ENCODE results near the gene EFNA3.

EFNA3 gene

DNA sequence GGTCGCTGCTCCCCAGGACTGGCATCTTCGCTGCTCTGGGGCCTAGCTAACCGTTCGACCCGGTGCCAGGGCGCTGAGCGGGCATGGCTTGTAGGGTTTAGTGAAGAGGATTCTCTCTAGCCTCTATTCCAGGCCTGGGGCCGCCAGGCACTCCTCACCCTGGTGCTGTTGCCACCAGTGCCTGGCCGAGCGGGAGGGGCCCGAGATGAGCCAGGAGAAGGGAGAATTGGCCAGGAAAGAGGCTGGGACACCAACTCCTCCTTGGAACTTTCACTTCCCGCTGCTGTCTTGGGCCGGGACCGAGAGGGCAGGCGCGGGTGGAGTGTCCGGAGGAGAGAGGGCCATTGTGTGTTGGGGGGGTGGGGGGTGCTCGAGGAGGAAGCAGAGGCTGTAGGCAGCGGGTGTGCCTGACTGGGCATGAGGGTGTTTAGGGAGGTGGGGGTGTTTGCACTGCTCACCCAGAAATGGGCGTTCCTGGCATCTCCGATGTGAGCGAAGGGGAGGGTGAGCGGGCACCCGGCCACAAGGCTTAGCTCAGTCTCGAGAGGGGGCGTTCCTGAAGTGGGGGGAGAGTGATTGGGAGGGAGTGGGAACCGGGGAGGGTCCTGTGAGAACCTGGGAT, 26.7 kb upstream of the EFNA3 start (continued):
- TF ChIP-seq, protein P1, sequence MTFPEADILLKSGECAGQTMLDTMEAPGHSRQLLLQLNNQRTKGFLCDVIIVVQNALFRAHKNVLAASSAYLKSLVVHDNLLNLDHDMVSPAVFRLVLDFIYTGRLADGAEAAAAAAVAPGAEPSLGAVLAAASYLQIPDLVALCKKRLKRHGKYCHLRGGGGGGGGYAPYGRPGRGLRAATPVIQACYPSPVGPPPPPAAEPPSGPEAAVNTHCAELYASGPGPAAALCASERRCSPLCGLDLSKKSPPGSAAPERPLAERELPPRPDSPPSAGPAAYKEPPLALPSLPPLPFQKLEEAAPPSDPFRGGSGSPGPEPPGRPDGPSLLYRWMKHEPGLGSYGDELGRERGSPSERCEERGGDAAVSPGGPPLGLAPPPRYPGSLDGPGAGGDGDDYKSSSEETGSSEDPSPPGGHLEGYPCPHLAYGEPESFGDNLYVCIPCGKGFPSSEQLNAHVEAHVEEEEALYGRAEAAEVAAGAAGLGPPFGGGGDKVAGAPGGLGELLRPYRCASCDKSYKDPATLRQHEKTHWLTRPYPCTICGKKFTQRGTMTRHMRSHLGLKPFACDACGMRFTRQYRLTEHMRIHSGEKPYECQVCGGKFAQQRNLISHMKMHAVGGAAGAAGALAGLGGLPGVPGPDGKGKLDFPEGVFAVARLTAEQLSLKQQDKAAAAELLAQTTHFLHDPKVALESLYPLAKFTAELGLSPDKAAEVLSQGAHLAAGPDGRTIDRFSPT (tag by site-specific recombination; IDR thresholded peaks at IDR 0.05): peak; percentile 58; the same call in 1 of the 2 replicates
- peak; percentile 93 for TF ChIP-seq EGR2 (tag by site-specific recombination; IDR thresholded peaks at IDR 0.05; ENCODE audit: low read depth)
- no peak for TF ChIP-seq ZNF830 (tag by site-specific recombination; IDR thresholded peaks at IDR 0.05; ENCODE audit: low read depth)
- TF ChIP-seq, protein P2, sequence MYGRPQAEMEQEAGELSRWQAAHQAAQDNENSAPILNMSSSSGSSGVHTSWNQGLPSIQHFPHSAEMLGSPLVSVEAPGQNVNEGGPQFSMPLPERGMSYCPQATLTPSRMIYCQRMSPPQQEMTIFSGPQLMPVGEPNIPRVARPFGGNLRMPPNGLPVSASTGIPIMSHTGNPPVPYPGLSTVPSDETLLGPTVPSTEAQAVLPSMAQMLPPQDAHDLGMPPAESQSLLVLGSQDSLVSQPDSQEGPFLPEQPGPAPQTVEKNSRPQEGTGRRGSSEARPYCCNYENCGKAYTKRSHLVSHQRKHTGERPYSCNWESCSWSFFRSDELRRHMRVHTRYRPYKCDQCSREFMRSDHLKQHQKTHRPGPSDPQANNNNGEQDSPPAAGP (tag by site-specific recombination; IDR thresholded peaks at IDR 0.05): peak; percentile 66
- TF ChIP-seq ZNF658 (tag by site-specific recombination; IDR thresholded peaks at IDR 0.05): no peak
- TF ChIP-seq, protein P3, sequence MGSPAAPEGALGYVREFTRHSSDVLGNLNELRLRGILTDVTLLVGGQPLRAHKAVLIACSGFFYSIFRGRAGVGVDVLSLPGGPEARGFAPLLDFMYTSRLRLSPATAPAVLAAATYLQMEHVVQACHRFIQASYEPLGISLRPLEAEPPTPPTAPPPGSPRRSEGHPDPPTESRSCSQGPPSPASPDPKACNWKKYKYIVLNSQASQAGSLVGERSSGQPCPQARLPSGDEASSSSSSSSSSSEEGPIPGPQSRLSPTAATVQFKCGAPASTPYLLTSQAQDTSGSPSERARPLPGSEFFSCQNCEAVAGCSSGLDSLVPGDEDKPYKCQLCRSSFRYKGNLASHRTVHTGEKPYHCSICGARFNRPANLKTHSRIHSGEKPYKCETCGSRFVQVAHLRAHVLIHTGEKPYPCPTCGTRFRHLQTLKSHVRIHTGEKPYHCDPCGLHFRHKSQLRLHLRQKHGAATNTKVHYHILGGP (tag by site-specific recombination; IDR thresholded peaks at IDR 0.05): no peak
- peak; percentile 89 for TF ChIP-seq ZFHX2 (tag by site-specific recombination; conservative IDR thresholded peaks at IDR 0.05)
- TF ChIP-seq, protein P4, sequence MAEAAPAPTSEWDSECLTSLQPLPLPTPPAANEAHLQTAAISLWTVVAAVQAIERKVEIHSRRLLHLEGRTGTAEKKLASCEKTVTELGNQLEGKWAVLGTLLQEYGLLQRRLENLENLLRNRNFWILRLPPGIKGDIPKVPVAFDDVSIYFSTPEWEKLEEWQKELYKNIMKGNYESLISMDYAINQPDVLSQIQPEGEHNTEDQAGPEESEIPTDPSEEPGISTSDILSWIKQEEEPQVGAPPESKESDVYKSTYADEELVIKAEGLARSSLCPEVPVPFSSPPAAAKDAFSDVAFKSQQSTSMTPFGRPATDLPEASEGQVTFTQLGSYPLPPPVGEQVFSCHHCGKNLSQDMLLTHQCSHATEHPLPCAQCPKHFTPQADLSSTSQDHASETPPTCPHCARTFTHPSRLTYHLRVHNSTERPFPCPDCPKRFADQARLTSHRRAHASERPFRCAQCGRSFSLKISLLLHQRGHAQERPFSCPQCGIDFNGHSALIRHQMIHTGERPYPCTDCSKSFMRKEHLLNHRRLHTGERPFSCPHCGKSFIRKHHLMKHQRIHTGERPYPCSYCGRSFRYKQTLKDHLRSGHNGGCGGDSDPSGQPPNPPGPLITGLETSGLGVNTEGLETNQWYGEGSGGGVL (tag by site-specific recombination; IDR thresholded peaks at IDR 0.05): peak; percentile 99
- peak; percentile 83 for TF ChIP-seq SP2 (tag by site-specific recombination; IDR thresholded peaks at IDR 0.05)
- TF ChIP-seq, protein P5, sequence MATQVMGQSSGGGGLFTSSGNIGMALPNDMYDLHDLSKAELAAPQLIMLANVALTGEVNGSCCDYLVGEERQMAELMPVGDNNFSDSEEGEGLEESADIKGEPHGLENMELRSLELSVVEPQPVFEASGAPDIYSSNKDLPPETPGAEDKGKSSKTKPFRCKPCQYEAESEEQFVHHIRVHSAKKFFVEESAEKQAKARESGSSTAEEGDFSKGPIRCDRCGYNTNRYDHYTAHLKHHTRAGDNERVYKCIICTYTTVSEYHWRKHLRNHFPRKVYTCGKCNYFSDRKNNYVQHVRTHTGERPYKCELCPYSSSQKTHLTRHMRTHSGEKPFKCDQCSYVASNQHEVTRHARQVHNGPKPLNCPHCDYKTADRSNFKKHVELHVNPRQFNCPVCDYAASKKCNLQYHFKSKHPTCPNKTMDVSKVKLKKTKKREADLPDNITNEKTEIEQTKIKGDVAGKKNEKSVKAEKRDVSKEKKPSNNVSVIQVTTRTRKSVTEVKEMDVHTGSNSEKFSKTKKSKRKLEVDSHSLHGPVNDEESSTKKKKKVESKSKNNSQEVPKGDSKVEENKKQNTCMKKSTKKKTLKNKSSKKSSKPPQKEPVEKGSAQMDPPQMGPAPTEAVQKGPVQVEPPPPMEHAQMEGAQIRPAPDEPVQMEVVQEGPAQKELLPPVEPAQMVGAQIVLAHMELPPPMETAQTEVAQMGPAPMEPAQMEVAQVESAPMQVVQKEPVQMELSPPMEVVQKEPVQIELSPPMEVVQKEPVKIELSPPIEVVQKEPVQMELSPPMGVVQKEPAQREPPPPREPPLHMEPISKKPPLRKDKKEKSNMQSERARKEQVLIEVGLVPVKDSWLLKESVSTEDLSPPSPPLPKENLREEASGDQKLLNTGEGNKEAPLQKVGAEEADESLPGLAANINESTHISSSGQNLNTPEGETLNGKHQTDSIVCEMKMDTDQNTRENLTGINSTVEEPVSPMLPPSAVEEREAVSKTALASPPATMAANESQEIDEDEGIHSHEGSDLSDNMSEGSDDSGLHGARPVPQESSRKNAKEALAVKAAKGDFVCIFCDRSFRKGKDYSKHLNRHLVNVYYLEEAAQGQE (tag by site-specific recombination; IDR thresholded peaks at IDR 0.05): no peak
- 0 out of 2 replicates have a peak, but pooled peaks have one; percentile 13 for TF ChIP-seq SP7 (tag by site-specific recombination; IDR thresholded peaks at IDR 0.05)
- TF ChIP-seq ZNF423 (tag by site-specific recombination; IDR thresholded peaks at IDR 0.05): peak; percentile 32; the same call in 1 of the 2 replicates
- no peak for TF ChIP-seq ZNF19 (tag by site-specific recombination; IDR thresholded peaks at IDR 0.05; ENCODE audit: low read depth)
- peak; percentile 90 for TF ChIP-seq KLF1 (tag by site-specific recombination; IDR thresholded peaks at IDR 0.05)
- TF ChIP-seq ZBTB17 (tag by site-specific recombination; IDR thresholded peaks at IDR 0.05): peak; percentile 34; the same call in 1 of the 2 replicates
- TF ChIP-seq, protein P6, sequence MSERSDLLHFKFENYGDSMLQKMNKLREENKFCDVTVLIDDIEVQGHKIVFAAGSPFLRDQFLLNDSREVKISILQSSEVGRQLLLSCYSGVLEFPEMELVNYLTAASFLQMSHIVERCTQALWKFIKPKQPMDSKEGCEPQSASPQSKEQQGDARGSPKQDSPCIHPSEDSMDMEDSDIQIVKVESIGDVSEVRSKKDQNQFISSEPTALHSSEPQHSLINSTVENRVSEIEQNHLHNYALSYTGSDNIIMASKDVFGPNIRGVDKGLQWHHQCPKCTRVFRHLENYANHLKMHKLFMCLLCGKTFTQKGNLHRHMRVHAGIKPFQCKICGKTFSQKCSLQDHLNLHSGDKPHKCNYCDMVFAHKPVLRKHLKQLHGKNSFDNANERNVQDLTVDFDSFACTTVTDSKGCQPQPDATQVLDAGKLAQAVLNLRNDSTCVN (tag by site-specific recombination; optimal IDR thresholded peaks at IDR 0.05): peak; percentile 22
- TF ChIP-seq, protein P7, sequence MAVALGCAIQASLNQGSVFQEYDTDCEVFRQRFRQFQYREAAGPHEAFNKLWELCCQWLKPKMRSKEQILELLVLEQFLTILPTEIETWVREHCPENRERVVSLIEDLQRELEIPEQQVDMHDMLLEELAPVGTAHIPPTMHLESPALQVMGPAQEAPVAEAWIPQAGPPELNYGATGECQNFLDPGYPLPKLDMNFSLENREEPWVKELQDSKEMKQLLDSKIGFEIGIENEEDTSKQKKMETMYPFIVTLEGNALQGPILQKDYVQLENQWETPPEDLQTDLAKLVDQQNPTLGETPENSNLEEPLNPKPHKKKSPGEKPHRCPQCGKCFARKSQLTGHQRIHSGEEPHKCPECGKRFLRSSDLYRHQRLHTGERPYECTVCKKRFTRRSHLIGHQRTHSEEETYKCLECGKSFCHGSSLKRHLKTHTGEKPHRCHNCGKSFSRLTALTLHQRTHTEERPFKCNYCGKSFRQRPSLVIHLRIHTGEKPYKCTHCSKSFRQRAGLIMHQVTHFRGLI (tag by site-specific recombination; IDR thresholded peaks at IDR 0.05): no peak
- TF ChIP-seq, protein P8, sequence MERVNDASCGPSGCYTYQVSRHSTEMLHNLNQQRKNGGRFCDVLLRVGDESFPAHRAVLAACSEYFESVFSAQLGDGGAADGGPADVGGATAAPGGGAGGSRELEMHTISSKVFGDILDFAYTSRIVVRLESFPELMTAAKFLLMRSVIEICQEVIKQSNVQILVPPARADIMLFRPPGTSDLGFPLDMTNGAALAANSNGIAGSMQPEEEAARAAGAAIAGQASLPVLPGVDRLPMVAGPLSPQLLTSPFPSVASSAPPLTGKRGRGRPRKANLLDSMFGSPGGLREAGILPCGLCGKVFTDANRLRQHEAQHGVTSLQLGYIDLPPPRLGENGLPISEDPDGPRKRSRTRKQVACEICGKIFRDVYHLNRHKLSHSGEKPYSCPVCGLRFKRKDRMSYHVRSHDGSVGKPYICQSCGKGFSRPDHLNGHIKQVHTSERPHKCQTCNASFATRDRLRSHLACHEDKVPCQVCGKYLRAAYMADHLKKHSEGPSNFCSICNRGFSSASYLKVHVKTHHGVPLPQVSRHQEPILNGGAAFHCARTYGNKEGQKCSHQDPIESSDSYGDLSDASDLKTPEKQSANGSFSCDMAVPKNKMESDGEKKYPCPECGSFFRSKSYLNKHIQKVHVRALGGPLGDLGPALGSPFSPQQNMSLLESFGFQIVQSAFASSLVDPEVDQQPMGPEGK (tag by site-specific recombination; IDR thresholded peaks at IDR 0.05): peak; percentile 87

Data from HEK293 (cell line).